Measurements from ENCODE around the gene HIGD2B. TPM values are rescaled to one million over a fixed set of nuclear protein-coding genes. Genes with fewer than 3 reads are reported as not detected.

Gene HIGD2B
- total RNA-seq, 4 donors from 2014 or later, result not detected

Small RNAs within 50 kb of the gene (small RNA-seq; reads per million reads assigned to genes)
- 0 reads per million in 3 donors for gene RN7SL853P

Other genes with a start within 250 kb of the HIGD2B start
- 10 to 100 TPM; 37.4 to 59.9 (median 43.3) TPM for gene ARIH1, start 211.9 kb downstream of the HIGD2B start, total RNA-seq
- gene GOLGA6B, start 31.5 kb downstream of the HIGD2B start, total RNA-seq, result not detected
- 10 to 100 TPM; 13.9 to 27.9 (median 19.0) TPM for gene BBS4, start within 50 bp of the HIGD2B start, total RNA-seq
- 10 to 100 TPM; 20.2 to 37.4 (median 22.3) TPM for gene ADPGK, start 97.6 kb upstream of the HIGD2B start, total RNA-seq

Measured in esophagus muscularis mucosa (tissue), 4 donors.